G401.6 (cell line): ENCODE data around the gene BTK.
"Not testable (repeated sequence)": the region's sequence is repeated elsewhere in the genome, so short reads cannot be mapped to it uniquely, and the experiment has no call there.

Experiments
- FAIRE-seq: peaks from 2 replicates; lab custom pipeline; 2012; peaks lifted over from hg19 to GRCh38; lab: Jason Lieb, UNC

BTK gene

GRCh38 chrX:101337776-101338271 is 48.2 kb downstream of the BTK start:
- no peak for FAIRE-seq

- not testable (repeated sequence) for FAIRE-seq
These were observed 51.7 kb downstream of the BTK start for GRCh38 chrX:101334310-101334709.

GRCh38 chrX:101326600-101326999 is 59.4 kb downstream of the BTK start:
- FAIRE-seq = not testable (repeated sequence)

- FAIRE-seq = no peak
These were observed 82.2 kb downstream of the BTK start for GRCh38 chrX:101303790-101304189.
